KMS-11 (cell line): Measurements from ENCODE around the gene PCK1.

Experiments used
- H2AFZ ChIP-seq: fragments of 200-600 bp; sonication (generic); 2 replicates; pipeline ENCODE4 v1.6.1; 2016; ENCODE audit warnings: antibody characterized with exemption, mixed run types, low read depth
- H3K27ac ChIP-seq: fragments of 200-600 bp; sonication (generic); 2 replicates; pipeline ENCODE4 v1.6.1; 2016; ENCODE audit warnings: mild to moderate bottlenecking, mixed run types
- H3K27me3 ChIP-seq: fragments of 200-600 bp; sonication (generic); 2 replicates; pipeline ENCODE4 v1.6.1; 2017; ENCODE audit warnings: mild to moderate bottlenecking, low read depth, mixed run types, moderate library complexity; ENCODE audit not compliant: insufficient read depth
- H3K36me3 ChIP-seq: fragments of 200-600 bp; sonication (generic); 2 replicates; pipeline ENCODE4 v1.6.1; 2017; ENCODE audit warnings: mild to moderate bottlenecking, mixed run types; ENCODE audit not compliant: insufficient read depth
- H3K4me1 ChIP-seq: fragments of 200-600 bp; sonication (generic); 2 replicates; pipeline ENCODE4 v1.6.1; 2016; ENCODE audit warnings: mild to moderate bottlenecking, low read depth, mixed run types; ENCODE audit not compliant: poor library complexity, severe bottlenecking
- H3K4me2 ChIP-seq: fragments of 200-600 bp; sonication (generic); 2 replicates; pipeline ENCODE4 v1.7.0; 2016; ENCODE audit warnings: mild to moderate bottlenecking, mixed run types
- H3K4me3 ChIP-seq: fragments of 200-600 bp; sonication (generic); IDR thresholded peaks from 2 replicates; pipeline ENCODE4 v1.6.1; 2017; ENCODE audit warnings: low read depth, low read length, mixed read lengths; ENCODE audit not compliant: insufficient read depth
- H3K79me2 ChIP-seq: fragments of 200-600 bp; sonication (generic); 2 replicates; pipeline ENCODE4 v1.6.1; 2016; ENCODE audit warnings: low read depth, mixed run types; ENCODE audit not compliant: insufficient read depth
- H3K9ac ChIP-seq: fragments of 200-600 bp; sonication (generic); 2 replicates; pipeline ENCODE4 v1.6.1; 2016; ENCODE audit warnings: mild to moderate bottlenecking, mixed run types
- H4K20me1 ChIP-seq: fragments of 200-600 bp; sonication (generic); 2 replicates; pipeline ENCODE4 v1.6.1; 2016; ENCODE audit warnings: mild to moderate bottlenecking, mixed run types; ENCODE audit not compliant: insufficient read depth
- TF ChIP-seq, protein P1 (sequence below): fragments of 200-600 bp; sonication (generic); conservative IDR thresholded peaks from 2 replicates; pipeline ENCODE4 v1.6.1; 2017; ENCODE audit warnings: low read depth, mild to moderate bottlenecking, antibody characterized with exemption, low read length, moderate library complexity, mixed read lengths

The PCK1 gene

GRCh38 chr20:57552471-57552870, 8.4 kb upstream of the PCK1 start:
- H3K27me3 ChIP-seq = peaks cover 76% of the 10 kb centered on the region

GRCh38 chr20:57553376-57554018, 7.4 kb upstream of the PCK1 start:
- no peaks in the 10 kb centered on the region for H3K79me2 ChIP-seq
- no peak overlapping the region for H3K9ac ChIP-seq
- H4K20me1 ChIP-seq = no peaks in the 10 kb centered on the region
- TF ChIP-seq, protein P1, sequence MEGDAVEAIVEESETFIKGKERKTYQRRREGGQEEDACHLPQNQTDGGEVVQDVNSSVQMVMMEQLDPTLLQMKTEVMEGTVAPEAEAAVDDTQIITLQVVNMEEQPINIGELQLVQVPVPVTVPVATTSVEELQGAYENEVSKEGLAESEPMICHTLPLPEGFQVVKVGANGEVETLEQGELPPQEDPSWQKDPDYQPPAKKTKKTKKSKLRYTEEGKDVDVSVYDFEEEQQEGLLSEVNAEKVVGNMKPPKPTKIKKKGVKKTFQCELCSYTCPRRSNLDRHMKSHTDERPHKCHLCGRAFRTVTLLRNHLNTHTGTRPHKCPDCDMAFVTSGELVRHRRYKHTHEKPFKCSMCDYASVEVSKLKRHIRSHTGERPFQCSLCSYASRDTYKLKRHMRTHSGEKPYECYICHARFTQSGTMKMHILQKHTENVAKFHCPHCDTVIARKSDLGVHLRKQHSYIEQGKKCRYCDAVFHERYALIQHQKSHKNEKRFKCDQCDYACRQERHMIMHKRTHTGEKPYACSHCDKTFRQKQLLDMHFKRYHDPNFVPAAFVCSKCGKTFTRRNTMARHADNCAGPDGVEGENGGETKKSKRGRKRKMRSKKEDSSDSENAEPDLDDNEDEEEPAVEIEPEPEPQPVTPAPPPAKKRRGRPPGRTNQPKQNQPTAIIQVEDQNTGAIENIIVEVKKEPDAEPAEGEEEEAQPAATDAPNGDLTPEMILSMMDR = no peak
- H3K4me1 ChIP-seq = no peaks in the 10 kb centered on the region
- H3K36me3 ChIP-seq = no peaks in the 10 kb centered on the region
- no peak overlapping the region for H2AFZ ChIP-seq
- H3K4me3 ChIP-seq = no peak overlapping the region
- H3K4me2 ChIP-seq = no peak overlapping the region
- H3K27me3 ChIP-seq = peaks cover 78% of the 10 kb centered on the region
- H3K27ac ChIP-seq = no peak overlapping the region

More at GRCh38 chr20:57552471-57552870, 8.4 kb upstream of the PCK1 start:
- no peak overlapping the region for H3K4me3 ChIP-seq
- H3K27ac ChIP-seq = no peak overlapping the region
- H3K4me2 ChIP-seq = no peak overlapping the region
- H2AFZ ChIP-seq = no peak overlapping the region
- H3K79me2 ChIP-seq = no peaks in the 10 kb centered on the region
- H3K9ac ChIP-seq = no peak overlapping the region
- no peaks in the 10 kb centered on the region for H4K20me1 ChIP-seq
- TF ChIP-seq, protein P1 = no peak
- H3K4me1 ChIP-seq = no peaks in the 10 kb centered on the region
- H3K36me3 ChIP-seq = no peaks in the 10 kb centered on the region

GRCh38 chr20:57555457-57556184, 5.3 kb upstream of the PCK1 start:
- no peak overlapping the region for H2AFZ ChIP-seq
- no peaks in the 10 kb centered on the region for H3K79me2 ChIP-seq
- TF ChIP-seq, protein P1 = no peak
- peaks cover 89% of the 10 kb centered on the region for H3K27me3 ChIP-seq
- no peak overlapping the region for H3K9ac ChIP-seq
- H3K4me1 ChIP-seq = no peaks in the 10 kb centered on the region
- no peaks in the 10 kb centered on the region for H3K36me3 ChIP-seq
- no peak overlapping the region for H3K4me2 ChIP-seq
- no peaks in the 10 kb centered on the region for H4K20me1 ChIP-seq
- no peak overlapping the region for H3K27ac ChIP-seq
- H3K4me3 ChIP-seq = no peak overlapping the region

DNA sequence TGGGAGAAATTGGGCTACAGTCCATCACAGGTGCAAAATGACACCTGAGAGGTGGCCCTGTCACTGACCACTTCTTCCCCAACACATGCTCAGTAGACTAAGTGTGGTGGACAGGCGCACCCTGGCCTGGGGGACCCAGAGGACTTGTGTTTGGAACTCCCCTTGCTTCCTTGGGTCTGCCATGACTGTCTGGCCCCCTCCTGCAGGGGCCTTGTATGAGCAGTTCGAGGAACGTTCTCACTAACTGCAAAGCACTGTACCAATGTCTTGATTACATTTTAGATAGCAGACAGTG, 4.0 kb upstream of the PCK1 start:
- Histone ChIP-seq H3K36me3 (no peaks in the 10 kb centered on the region), H3K27ac (no peak overlapping the region), H3K4me3 (no peak overlapping the region), H4K20me1 (no peaks in the 10 kb centered on the region), H3K9ac (no peak overlapping the region), H2AFZ (no peak overlapping the region), H3K4me1 (no peaks in the 10 kb centered on the region), H3K79me2 (no peaks in the 10 kb centered on the region), H3K27me3 (peaks cover 94% of the 10 kb centered on the region), H3K4me2 (no peak overlapping the region)
- TF ChIP-seq, protein P1 = no peak
